ENCODE results near the gene SYT13.
"Not testable (repeated sequence)": the region's sequence is repeated elsewhere in the genome, so short reads cannot be mapped to it uniquely, and the experiment has no call there.

Gene SYT13

DNA sequence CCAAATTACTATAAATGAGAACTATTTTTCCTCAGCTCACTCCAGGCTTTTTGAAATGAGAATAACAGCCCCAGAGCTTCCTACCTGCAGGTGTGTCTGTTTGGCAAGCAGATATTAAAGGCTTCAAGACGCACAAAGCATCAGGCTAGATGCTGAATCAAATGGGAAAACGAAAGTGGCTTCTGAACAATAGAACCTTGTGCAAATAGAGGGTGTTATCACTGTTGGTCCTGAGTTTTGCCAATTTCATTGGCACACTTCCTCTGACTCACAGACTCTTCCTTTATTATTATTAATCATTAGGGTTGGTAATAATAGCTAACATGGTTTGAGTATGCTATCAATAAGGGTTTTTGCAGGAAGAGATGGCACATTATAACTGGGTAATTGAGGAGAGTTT, 13.4 kb downstream of the SYT13 start:
- DNase-seq, result no peak

DNA sequence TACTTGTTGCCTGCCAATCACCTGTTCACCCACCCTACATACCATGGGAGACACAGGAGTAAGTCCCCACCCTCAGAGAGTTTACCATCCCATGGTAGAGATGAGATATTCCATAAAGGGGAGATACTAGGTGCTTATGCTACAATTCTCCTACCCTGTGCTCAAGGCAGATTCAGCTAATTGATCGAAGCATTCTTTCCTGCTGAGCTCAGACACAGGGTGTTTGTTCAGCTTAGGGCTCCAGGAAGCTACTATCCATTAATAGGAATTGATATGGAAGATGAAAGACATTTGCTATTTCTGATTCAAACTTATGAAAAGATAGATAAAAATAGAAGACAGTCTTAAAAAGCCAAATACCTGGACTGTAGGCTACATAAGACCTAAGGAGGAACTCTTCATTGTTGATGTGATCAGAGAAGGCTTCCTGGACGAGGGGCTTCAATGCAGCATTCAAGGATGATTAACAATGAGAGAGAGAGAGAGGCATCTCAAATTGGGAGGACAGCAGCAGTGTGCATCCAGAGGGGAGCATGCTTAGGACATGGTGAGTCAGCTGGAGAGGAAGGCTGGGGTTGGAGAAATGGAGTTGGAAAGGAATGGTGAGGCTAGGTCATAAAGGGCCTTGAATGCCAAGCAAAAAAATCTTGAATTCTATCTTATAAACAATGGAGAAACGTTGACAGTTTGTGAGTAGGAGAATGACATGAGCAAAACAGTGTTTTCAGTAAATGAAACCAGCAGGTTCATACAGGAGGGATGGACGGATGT, 15.0 kb downstream of the SYT13 start:
- DNase-seq, result no peak

DNA sequence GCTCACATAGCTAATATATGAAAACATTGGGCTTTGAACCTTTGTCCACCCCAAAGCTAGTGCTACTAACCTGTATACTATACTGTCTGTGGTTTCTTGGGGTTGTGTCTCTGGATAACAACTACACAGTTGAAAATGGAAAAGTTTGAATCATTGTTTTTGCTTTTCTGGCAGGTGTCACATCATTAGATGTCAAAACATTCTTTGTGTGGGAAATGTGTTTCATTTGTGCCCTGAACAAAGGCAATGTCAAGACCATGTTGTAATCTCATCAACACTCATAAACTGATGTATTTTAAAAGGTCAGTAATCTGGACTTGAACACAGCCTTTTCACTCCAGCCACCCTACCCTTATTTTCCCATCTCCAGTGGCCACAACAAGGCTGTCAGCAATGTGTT, 16.5 kb downstream of the SYT13 start:
- no peak for DNase-seq

DNA sequence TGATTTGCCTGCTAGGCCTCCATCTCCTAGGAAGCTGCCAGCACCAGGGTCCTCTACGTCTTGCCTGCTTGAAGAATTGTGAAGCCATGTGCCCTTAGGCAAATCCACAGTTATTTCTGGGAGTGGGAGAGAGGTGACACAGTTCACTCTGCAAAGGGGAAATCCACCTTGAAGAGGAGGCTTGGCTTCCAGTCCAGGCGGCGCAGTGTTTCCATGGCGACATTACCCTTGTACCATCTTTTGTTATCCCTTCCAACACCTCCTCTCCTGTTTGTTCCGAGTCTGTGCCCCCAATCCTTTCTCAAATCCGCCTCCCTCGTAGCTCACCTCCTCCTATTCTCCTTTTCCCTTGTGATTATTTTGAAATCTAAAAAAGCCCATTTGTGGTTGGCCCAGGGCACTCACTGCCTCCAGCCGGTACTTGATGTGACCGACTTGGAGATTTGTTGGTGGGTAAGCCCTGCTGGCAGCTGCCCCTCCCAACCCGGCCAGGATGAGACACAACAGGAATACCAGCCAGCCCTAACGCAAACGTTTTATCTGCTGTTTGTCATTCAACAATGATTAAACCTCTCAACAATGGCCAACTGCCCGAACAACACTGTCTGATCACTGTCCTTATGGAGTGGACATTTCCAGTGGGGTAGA, 18.4 kb downstream of the SYT13 start:
- no peak for DNase-seq

DNA sequence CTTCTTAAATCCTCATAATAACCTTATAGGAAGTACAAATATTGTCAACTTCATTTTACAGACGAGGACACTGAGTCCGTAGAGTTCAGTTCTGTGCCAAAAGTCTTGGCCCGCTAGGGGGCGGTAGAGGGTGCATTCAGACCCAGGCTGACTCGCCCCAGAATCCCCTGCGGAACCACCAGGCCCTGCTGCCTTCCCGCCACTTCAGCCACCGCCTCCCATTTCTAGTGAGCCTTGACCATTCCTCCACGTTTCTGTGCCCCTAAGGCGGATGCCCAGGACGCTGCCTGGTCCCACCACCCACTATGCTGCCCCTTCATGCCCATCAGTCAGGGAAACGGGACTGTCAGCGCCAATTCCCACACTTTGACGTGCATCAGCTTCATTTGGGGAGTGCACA, 19.1 kb downstream of the SYT13 start:
- peak in 1 of 2 experiments; percentile 24 for DNase-seq

DNA sequence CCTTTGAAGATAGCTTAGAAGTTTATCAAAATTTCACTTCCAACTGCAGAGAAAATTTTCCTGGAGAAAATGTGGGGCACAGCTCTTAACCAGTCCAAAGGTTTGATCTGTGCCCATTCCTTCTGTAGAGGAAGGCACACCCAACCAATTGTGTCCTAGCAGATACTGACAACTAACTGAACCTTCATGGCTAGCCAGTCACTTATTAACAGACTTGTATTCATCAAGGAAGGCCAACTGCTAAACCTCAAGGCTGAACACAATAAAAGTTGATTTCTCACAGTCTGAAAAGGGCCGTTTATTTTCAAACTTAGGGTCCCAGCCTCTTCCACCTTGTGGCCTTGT, 19.5 kb downstream of the SYT13 start:
- no peak for DNase-seq

DNA sequence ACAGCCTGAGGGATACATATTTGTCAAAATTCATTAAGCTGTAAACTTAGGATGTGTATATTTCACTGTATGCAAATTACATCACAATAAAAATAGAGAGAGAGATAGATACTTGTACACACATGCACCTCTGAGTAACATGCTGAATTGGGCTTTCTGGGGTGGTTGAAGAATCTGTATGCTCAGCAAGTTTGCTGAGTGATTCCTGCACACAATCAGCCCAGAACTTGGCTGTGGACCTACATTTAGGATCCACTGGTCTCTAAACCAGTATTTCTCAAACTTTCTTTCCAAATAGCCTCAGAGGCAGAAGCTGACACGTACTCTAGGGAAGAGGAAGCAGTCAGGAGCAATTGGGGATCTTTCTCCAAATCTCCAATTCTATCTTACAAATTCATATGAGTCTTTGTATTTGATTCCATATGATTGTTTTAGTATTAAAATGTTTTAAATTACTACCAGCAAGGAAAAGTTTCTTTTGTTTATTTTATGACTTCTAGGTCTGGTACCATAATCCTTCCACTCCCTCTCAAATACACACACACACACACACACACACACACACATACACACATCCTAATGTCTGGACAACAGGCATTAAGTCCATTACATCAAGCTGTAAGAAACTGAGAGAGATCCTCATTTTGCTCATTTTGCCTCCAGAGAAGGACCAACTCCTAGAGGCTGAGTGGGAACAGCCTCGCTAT, 20.0 kb downstream of the SYT13 start:
- DNase-seq, result no peak

DNA sequence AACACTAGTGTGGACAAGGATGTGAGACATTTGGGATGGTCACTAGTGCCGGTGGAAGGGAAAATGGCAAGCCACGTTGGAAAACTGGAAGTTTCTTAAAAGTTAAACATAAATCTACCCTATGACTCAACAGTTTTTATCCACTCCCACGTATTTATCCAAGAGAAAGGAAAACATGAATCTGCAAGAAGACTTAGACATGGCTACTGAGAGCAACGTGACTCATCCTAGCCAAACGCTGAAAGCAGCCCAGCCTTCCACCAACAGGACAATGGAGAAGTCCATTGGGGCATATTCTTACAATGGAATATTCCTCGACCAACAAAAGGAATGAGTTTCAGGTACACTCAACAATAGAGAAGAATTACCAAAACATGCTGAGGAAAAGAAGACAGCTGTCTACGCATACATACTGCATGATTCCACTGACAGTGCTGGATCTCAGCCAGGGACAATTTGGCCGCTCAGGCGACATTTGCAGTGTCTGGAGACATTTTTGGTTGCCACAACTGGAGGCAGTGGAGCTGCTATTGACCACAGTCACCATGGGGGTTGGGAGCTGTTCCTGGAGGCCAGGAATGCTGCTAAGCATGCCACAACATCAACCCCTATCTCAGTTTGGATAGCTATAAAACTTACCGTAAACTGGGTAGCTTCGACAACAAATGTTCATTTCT, 21.2 kb downstream of the SYT13 start:
- no peak for DNase-seq

DNA sequence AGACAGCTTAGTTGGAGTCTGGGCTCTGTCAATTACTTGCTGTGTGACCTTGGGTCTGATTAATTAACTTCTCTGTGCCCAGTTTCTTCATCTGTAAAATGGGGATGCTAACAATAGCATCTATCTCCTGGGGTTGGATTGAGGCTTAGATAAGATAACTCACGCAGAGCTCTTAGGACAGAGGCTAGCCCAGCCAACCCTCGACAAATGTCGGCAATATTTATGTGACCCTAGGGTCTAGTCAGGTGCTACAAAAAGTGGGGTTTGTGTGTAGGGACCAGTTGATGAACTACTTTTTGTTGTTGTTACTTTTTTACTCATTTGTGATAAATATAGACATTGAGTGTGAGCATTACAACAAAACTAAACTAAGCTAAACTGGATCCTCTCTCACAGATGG, 22.4 kb downstream of the SYT13 start:
- no peak for DNase-seq

DNA sequence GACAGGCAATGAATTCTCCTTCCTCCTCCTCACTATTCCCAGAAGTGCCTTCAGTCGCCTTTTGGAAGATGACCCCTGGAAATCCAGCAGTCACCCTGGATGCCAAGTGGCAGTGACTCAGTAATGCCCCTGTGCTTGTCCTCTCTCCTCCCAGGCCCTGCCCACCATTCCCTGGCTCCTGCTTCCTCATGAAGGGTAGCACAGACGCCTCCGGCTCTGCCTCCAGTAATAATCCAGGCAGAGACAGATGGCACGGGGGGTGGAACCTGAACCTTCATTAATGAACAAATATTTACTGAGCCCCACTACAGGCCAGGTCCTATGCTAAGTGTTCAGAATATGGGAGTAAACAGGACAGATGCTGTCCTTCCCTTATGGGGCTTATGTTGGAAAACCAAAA, 23.2 kb downstream of the SYT13 start:
- DNase-seq, result peak; percentile 11 to 15

DNA sequence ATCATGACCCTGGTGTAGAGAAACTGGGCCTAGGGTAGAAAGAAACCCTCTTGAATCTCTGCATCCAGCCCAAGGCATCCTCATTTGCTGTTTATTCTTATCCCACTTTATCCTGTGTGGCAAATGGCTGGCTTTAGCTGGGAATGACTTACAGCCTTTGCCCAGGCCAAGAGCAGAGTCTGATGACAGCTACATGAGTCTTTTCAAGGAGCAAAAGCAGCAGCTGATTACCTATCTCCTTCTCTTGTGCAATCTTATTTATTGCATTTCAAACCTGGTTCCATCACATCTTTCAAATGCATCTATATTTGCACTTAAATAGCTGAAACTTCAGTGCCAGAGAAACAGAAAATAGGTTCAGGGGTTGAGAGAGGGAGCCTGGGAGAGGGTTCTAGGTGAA, 26.1 kb downstream of the SYT13 start:
- DNase-seq, result no peak

DNA sequence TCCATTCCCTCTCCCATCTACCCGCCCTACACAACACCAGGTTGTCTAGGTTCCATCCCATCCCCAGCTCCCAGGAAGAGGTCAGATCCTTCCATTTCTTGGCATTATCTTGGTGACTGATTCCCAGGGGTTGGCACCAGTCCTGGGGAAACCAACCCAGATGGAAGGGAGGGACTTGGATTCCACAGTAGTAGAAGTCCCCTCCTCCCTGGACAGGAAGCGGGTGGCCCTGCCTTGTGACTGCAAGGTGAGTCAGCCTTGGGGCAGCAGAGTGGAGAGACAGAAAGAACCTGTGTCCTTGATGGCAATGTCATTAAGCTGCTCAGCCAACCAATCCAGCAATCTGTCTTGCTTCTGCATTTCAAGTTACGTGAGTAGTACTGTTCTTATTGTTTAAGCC, 26.5 kb downstream of the SYT13 start:
- no peak for DNase-seq

DNA sequence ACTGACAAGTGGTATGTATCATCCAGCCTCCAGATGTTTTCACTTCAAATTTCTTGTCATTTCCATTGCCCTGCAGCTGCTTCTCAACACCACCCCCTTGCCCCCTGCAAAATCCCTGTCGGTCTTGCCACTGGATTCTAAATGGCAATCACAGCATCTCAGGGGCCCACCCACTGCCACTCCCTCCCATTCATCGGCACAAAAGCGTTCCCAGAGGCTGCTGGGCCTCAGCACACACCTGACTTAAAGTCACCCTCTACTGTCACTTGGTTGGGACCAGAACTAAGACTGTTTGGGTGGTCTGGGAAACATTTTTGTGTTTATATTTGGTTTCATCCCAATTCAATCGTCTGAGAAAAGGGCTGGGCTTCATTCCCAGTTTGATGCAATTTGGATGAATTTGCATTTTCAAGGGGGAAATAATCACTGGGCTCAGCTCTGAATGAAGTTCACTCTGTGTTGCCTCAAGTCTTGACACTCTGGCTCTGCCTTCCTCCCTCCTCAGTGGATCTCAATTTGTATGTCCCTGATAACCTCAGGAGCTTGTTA, 27.1 kb downstream of the SYT13 start:
- DNase-seq, result peak in 1 of 2 experiments; percentile 11

DNA sequence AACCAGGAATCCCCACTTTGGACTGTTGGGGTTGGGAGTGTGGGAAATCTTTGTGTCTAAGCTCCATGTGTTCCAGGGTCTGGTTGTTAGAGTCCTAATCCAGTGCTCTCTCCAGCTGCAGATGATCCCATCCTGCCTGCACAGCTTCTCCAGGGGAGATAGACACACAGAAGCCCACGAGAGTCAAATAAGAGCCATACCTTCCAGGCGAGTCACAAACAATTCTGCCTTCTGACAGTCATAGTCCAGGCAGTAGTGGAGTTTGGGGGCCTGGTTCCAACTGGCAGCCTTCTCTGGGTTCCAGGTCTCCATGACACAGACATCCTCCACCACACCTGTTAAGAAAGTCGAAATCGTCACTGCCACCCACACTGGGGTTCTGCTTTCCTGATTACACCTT, 32.1 kb downstream of the SYT13 start:
- DNase-seq, result no peak

DNA sequence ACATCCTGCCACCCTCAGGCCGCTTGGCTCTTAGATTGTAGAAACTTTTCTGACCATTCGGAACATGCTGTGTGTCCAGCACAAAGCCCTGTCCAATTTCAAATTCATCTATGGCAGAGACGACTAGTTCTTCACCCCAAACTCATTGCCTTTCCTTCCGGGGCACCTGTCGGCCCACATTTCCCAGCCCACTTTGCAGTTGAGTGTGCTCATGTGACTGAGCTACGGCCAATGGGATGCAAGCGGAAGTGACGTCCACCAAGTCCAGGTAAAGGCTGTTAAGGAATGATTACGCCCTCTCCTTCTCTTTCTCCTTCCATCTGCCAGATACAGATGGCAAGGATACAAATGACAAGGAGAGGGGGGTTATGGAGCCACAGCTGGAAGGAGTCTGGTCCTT, 32.5 kb downstream of the SYT13 start:
- DNase-seq, result no peak

DNA sequence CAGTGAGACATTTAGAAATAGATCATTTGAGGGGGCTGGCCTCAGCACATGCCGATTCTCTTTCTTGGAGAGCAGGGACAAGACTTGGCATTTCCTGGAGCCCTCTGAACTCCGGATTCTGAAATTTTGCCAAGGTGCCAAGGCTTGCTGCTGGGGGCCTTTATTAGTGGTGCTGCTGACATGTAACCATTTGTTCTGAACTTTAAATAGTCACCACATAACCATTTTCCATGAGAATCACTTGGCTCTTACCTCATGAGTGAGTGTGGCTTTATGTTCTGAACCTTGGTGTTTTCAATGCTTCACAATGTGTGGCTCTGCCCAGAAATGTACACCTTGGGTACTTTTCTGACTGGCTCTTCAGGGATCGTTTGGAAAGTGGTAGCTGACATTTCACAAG, 33.3 kb downstream of the SYT13 start:
- DNase-seq, result no peak

DNA sequence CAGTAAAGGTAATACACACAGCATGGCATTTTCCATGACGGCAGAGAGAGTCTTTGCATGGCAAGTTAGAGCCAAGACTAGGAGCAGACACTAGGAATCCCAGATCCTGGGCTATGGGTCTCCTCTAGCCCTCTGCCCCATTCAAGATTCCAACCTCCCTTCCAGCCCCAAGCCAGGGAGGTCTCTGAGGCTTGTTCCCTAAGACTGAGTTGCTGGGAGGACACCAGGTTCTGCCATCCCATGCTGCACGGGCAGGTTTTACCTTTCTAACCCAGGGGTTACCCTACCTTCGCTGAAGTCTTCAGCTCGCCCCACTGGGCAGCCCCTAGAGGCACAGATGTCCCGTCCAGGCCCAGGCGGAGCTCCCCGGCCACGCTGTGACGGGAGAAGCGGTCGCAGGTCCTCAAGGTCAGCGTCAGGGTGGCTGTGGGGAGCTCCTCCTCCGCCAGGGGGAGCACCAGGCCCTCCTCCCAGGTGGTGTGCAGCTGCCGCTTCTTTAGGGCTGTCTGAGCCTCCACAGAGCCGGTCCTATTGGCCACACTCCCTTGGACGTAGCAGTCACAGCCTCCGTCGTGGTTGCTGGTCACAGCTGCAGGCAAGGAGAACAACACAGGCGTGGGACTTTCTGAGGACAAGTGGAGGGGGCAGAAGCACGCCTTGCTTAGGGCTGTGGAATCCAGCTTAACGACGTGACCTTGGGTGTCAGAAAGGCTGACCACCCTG, 33.8 kb downstream of the SYT13 start:
- peak in 1 of 2 experiments; percentile 56 for DNase-seq

DNA sequence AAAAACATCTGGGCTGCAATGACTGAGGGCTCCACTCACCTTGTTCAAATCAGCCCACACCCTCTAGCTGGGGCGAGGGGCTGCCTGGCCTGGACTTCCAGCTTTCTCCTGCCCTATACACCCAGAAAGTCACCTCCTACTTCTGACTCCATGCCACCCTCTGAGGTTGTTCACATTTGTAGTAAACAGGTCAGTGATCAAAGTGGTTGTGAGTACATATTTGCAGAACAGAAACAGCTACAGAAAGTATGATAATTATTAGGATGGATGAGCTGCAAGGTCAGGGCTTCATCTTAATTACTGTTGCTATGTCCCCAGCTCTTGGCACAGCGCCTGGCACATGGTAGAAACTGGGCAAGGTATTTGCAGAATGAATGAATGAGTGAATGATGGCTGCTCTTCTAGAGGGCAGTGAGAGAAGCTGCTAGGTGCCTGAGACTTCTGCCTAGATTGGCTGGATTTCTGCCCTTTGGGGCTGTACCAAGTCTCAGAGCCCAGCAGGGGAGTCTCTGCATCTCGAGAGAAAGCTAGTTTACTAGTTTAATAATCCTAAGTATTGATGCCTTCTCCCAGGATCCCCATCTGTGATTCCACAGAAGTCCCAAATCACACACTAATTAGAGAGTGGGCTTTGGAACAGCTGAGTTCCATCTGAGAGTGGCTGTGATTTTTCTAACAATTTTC, 36.0 kb downstream of the SYT13 start:
- peak in 1 of 2 experiments; percentile 15 for DNase-seq

DNA sequence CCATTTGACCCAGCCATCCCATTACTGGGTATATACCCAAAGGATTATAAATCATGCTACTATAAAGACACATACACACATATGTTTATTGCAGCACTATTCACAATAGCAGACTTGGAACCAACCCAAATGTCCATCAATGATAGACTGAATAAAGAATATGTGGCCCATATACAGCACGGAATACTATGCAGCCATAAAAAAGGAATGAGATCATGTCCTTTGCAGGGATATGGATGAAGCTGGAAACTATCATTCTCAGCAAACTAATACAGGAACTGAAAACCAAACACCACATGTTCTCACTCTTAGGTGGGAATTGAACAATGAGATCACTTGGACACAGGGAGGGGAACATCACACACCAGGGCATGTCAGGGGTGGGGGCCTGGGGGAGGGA, 36.8 kb downstream of the SYT13 start:
- DNase-seq, result not testable (repeated sequence)

DNA sequence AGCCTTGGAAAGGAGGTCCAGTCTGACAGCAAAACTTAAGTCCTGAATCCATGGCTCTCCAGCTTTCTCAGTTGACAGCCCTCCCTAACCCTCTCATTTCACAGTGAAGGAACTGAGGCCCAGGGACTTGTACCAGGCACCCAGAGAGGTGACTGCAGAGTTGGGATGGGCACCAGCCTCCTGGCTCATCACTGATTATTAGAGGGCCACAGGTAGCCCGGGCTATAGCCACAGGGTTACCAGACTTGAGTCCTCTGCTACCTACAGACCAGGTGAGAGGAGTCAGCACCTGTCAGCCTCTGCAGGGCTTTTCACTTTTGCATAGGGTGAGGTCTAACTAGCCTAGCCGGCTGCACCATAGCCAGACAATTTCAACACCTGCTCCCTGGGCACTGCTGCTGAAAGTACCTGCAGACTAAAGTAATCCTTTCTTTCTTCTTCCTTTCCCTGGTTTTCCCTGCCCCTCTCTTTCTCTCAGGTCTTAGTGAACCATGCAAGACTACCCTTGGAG, 37.6 kb downstream of the SYT13 start:
- DNase-seq, result peak; percentile 95 to 96

DNA sequence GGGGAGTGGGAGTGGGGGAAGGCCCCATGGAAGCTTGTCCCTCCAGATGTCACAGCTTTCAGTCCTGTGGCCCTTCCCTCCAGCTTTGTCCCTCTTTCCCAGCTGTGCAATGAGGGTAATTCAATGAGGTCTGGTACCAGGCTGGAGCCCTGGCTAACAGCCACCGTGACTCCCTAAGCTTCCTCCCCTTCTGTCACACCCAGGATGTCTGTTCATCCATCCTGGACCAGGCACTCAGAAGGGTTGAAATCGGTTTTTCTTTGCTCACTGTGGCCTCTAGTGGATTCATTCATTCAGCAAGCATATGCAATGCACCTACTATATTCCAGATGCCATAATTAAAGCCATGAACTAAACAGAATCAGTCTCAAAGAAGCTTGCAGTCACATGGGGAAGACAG, 38.7 kb downstream of the SYT13 start:
- no peak for DNase-seq

DNA sequence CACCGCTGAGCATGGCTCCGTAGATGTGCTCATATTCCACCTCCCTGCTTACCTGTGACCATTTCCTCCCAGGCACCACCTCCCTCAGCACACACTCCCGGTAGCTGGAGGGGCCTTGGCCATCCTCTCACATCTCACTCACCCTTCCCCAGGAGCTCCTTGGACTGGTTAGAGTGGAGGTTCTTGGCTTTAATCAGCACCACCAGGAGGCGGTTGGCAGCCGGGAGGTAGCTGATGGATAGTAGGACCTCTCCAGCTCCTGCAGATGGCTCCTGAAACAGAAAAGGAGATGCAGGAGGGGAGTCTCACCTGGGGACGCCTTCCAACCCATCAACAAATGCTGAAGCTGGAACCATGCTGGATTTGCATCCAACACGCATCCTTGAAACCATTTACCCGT, 39.9 kb downstream of the SYT13 start:
- DNase-seq, result no peak
